Caco-2 (cell line): Measurements from ENCODE around the gene MORC2. TPM values are rescaled to one million over a fixed set of nuclear protein-coding genes. Genes with fewer than 3 reads are reported as not detected.

Experiments
- BruUV-seq: library from RNA; stranded (reverse); fragments of 400-500 nt; replicated peaks from 2 replicates; lab custom pipeline; 2021; lab: Mats Ljungman, UMichigan
- CTCF ChIA-PET: fragments of 300-600 bp; sonication (Branson Sonifier 250); formaldehyde crosslinking; loops from one replicate; lab custom pipeline; 2022; ENCODE audit warnings: antibody characterized with exemption; lab: Charles Lee
- POLR2A ChIA-PET: fragments of 300-600 bp; sonication (Branson Sonifier 250); formaldehyde crosslinking; loops from one replicate; lab custom pipeline; 2022; ENCODE audit warnings: antibody characterized with exemption; lab: Charles Lee
- DNase-seq, 2 experiments: peaks; one replicate each; pipeline versions ENCODE4 v3.0.0 to v3.0.0-alpha.2; 2020 to 2022
- H3K27me3 ChIP-seq: replicated peaks from 2 replicates; pipeline ENCODE4 v1.6.0; 2011; ENCODE audit warnings: low read length; ENCODE audit not compliant: control insufficient read depth, insufficient read depth
- H3K36me3 ChIP-seq: 2 replicates; pipeline ENCODE4 v1.5.1; 2011; ENCODE audit warnings: low read length; ENCODE audit not compliant: control insufficient read depth, insufficient read depth
- H3K4me1 ChIP-seq: fragments of 250-450 bp; sonication (Bioruptor Pico); 2 replicates; pipeline ENCODE4 v1.5.1; 2020; ENCODE audit warnings: mild to moderate bottlenecking
- H3K4me3 ChIP-seq: 2 replicates; pipeline ENCODE4 v1.5.1; 2011; ENCODE audit warnings: low read depth, mild to moderate bottlenecking, control low read depth, low read length
- H3K9me3 ChIP-seq: fragments of 250-450 bp; sonication (Bioruptor Pico); 2 replicates; pipeline ENCODE4 v1.5.1; 2020; ENCODE audit warnings: mild to moderate bottlenecking, moderate library complexity
- H3K27ac Mint-ChIP-seq: one replicate; pipeline ENCODE4 v1.8.0; 2022; ENCODE audit warnings: mixed read lengths; ENCODE audit not compliant: unreplicated experiment
- H3K27me3 Mint-ChIP-seq: one replicate; pipeline ENCODE4 v1.8.0; 2022; ENCODE audit warnings: mixed read lengths; ENCODE audit not compliant: insufficient read depth, unreplicated experiment
- H3K36me3 Mint-ChIP-seq: one replicate; pipeline ENCODE4 v1.8.0; 2022; ENCODE audit warnings: mild to moderate bottlenecking, mixed read lengths; ENCODE audit not compliant: insufficient read depth, unreplicated experiment
- H3K4me1 Mint-ChIP-seq: one replicate; pipeline ENCODE4 v1.8.0; 2022; ENCODE audit warnings: low read depth, mixed read lengths; ENCODE audit not compliant: unreplicated experiment
- H3K4me3 Mint-ChIP-seq: one replicate; pipeline ENCODE4 v1.8.0; 2022; ENCODE audit warnings: mild to moderate bottlenecking, moderate library complexity, mixed read lengths; ENCODE audit not compliant: unreplicated experiment
- H3K9me3 Mint-ChIP-seq: one replicate; pipeline ENCODE4 v1.8.0; 2022; ENCODE audit warnings: mixed read lengths; ENCODE audit not compliant: unreplicated experiment
- CTCF ChIP-seq, 2 experiments: fragments of 200-600 bp in 1 of 2; IDR thresholded peaks; 1 replicate in 1 of 2; 2 replicates in 1 of 2; pipeline versions ENCODE4 v1.5.1 to v1.8.0; 2011 to 2022; ENCODE audit warnings: antibody characterized with exemption in 1 of 2, control low read depth in 1 of 2, inconsistent platforms in 1 of 2, low read depth in 1 of 2, low read length in 1 of 2, mild to moderate bottlenecking in 1 of 2, moderate library complexity in 1 of 2; ENCODE audit not compliant: insufficient read depth in 1 of 2, severe bottlenecking in 1 of 2, unreplicated experiment in 1 of 2
- intact Hi-C: fragments of 100-400 bp; cut with micrococcal nuclease; formaldehyde crosslinking; loops from one replicate; pipeline ENCODE4 v1.10.0; 2022; ENCODE audit not compliant: unreplicated experiment
- total RNA-seq: library from RNA; stranded (reverse); gene quantifications from 2 replicates; pipeline ENCODE4 v1.2.3, GENCODE V29; 2022

Gene MORC2
- total RNA-seq, 1 experiment from 2014 or later: 49.9 TPM

- CTCF ChIA-PET: interaction anchor here (0.6 to 0.7 kb wide), 2 partner anchors 393 to 398 kb away, joined by 3 read pairs; no protein-coding TSS in a partner anchor
- BruUV-seq: no TSS peak
- Mint-ChIP-seq H3K27me3 (no peaks in the 10 kb centered on the region), H3K36me3 (peaks cover 6% of the 10 kb centered on the region), H3K27ac (no peak overlapping the region), H3K9me3 (no peaks in the 10 kb centered on the region), H3K4me1 (no peaks in the 10 kb centered on the region), H3K4me3 (no peak overlapping the region)
- Histone ChIP-seq H3K36me3 (no peaks in the 10 kb centered on the region), H3K9me3 (no peaks in the 10 kb centered on the region), H3K4me3 (no peak overlapping the region), H3K4me1 (peaks cover 16% of the 10 kb centered on the region), H3K27me3 (no peaks in the 10 kb centered on the region)
- POLR2A ChIA-PET: no interaction called here
- intact Hi-C loops: no loop called here
- TF ChIP-seq CTCF (IDR thresholded peaks at IDR 0.05; ENCODE audit: insufficient read depth in 1 of 2, low read depth in 1 of 2, low read length in 1 of 2, severe bottlenecking in 1 of 2, unreplicated experiment in 1 of 2): no peak
- no peak for DNase-seq
Measured at GRCh38 chr22:30882974-30883533, 85.5 kb downstream of the MORC2 start.

- BruUV-seq: no TSS peak
- H3K4me1 ChIP-seq: peaks cover 16% of the 10 kb centered on the region
Measured at GRCh38 chr22:30882184-30882717, 86.3 kb downstream of the MORC2 start.

More at GRCh38 chr22:30882184-30882717, 86.3 kb downstream of the MORC2 start:
- intact Hi-C loops: no loop called here
- Mint-ChIP-seq H3K27ac (peak overlapping the region; percentile 64), H3K4me3 (peak overlapping the region; percentile 58), H3K27me3 (no peaks in the 10 kb centered on the region), H3K9me3 (no peaks in the 10 kb centered on the region), H3K36me3 (peaks cover 6% of the 10 kb centered on the region), H3K4me1 (no peaks in the 10 kb centered on the region)
- H3K27me3 ChIP-seq: no peaks in the 10 kb centered on the region
- ChIA-PET POLR2A (no interaction called here), CTCF (interaction anchor here (1.1 to 1.5 kb wide), 2 partner anchors 8 to 80 kb away, joined by 3 to 6 read pairs; no protein-coding TSS in a partner anchor)
- no peaks in the 10 kb centered on the region for H3K9me3 ChIP-seq
- no peak for DNase-seq
- no peak overlapping the region for H3K4me3 ChIP-seq
- no peaks in the 10 kb centered on the region for H3K36me3 ChIP-seq
- TF ChIP-seq CTCF (IDR thresholded peaks at IDR 0.05; ENCODE audit: insufficient read depth in 1 of 2, low read depth in 1 of 2, low read length in 1 of 2, severe bottlenecking in 1 of 2, unreplicated experiment in 1 of 2): no peak
